Posterior cingulate gyrus (tissue), 11 donors: Measurements from ENCODE around the gene CD300LD.
"Not testable (repeated sequence)": the region's sequence is repeated elsewhere in the genome, so short reads cannot be mapped to it uniquely, and the experiment has no call there.

Source experiments
- DNase-seq, 10 donors: peaks; one replicate each; pipeline versions ENCODE4 v3.0.0 to v3.0.0-alpha.2; 2020 to 2021; ENCODE audit warnings: mixed read lengths in 3 of 10
- intact Hi-C: fragments of 100-400 bp; cut with DNase I; formaldehyde crosslinking; loops from one replicate; pipeline ENCODE4 v1.15.1; 2023

Gene CD300LD

GRCh38 chr17:74592087-74592990, at the start of gene CD300LD:
TSS of gene CD300LD (minus strand) at chr17:74592283. CDS start at chr17:74592202, 81 bp downstream.
- intact Hi-C loops: no loop called here
- no peak for DNase-seq

DNA sequence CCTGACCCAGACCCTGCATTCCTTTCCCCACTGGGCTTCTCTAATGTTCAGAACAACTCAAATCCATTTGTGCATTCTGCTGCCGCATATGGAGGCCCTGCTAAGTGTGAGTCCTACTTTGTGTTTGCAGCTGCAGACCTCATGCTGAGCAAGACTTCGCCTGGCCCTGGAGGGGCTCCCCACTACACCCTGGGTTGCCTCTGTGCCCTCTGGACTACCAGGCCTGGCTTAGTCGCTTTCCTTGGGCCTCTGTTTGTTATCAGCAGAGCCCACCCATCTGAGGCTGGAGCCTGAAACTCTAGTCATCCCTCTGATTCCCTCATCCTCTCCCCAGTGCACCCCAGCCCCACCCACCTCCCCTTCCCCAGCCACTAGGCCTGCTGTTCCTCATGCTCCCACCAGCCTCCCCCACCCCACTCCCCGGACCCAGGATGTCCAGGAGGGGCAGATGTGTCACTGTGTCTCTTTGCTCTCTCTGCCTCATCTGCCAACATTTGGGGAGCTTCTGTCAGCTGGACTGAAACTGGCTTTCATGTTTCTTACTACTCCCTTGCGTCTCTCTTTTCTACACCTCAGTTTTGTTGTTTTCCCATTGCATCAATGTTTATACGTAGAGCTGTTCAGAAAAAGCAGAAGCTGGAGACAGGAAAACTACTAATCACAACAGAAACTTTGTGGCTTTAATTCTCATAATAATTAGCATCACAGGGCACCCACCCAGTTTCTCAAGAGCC, 49.3 kb upstream of the CD300LD start:
- intact Hi-C loops: no loop called here
- peak in 1 of 10 donors; percentile 59 for DNase-seq

GRCh38 chr17:74639704-74640151, 47.6 kb upstream of the CD300LD start:
- intact Hi-C loops: no loop called here
- no peak for DNase-seq

DNA sequence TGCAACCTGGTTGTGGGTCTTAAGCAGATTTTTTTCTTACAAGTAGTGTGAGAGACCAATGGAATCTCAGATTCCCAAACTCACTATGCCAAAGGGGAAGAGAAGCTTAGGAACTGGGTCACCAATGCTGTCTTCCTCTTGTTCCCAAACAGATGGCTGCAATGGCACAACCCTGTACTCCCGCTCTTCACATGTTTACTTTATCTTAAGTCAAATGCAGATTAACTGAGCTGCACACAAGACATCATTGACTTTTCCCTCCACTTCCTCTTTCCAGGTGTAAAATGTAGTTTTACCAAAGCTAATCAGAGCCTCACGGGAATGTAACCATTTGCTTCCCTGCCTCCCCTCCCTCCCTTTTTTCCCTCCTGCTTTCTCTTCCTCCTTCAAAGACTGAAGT, 45.8 kb upstream of the CD300LD start:
- intact Hi-C loops: no loop called here
- no peak for DNase-seq

GRCh38 chr17:74637265-74637664, 45.2 kb upstream of the CD300LD start:
- DNase-seq: peak in 1 of 10 donors; percentile 69
- intact Hi-C loops: no loop called here

- intact Hi-C loops, DNase-seq: not testable (repeated sequence)
These were observed 44.5 kb upstream of the CD300LD start for GRCh38 chr17:74636541-74637085.

- intact Hi-C loops: no loop called here
- no peak for DNase-seq
These were observed 43.3 kb upstream of the CD300LD start for GRCh38 chr17:74635418-74635817.

- intact Hi-C loops: no loop called here
- DNase-seq: no peak
These were observed 41.2 kb upstream of the CD300LD start for GRCh38 chr17:74633326-74633725.

GRCh38 chr17:74632617-74633016, 40.5 kb upstream of the CD300LD start:
- no peak for DNase-seq
- intact Hi-C loops: no loop called here

DNA sequence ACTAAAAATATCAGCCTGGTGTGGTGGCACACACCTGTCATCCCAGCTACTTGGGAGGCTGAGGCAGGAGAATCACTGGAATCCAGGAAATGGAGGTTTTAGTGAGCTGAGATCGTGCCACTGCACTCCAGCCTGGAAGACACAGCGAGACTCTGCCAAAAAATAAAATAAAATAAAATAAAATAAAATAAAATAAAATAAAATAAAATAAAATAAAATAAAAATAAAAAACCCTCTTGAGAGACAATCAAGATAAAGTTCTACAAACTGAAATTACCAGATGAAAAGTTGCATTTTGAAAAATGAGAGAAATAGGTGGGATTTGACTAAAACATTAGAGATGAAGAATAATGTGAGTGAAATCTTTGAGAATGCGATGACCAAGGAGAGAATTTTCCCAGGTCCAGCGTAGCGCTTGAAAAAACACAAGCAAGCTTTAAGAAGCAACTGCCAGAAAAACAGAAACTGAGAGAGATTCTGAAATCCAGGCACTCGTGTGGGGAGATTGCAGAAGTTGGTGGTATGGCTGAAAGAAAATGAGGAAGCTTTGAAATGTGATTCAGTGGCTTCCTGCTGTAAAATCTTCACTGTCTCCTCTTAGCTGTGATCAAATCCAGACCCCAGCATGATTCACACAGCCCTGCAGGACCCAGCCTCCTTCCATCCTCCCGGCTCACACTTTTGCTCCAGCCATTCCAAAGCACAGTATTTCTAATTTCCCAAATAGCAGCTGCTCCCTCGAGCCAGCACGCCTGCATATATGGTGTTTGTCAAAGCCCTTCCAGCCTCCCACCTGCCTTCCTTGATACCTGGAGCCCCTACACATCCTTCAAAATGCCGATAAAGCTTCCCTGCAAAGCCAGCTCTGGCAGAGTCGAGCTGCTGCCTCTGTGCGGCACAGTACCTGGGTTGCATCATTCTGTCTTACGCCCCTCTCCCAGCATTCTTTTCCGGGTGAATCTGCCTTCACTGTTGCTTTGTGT, 39.7 kb upstream of the CD300LD start:
- intact Hi-C loops: no loop called here
- DNase-seq: peak in 1 of 10 donors; percentile 61

DNA sequence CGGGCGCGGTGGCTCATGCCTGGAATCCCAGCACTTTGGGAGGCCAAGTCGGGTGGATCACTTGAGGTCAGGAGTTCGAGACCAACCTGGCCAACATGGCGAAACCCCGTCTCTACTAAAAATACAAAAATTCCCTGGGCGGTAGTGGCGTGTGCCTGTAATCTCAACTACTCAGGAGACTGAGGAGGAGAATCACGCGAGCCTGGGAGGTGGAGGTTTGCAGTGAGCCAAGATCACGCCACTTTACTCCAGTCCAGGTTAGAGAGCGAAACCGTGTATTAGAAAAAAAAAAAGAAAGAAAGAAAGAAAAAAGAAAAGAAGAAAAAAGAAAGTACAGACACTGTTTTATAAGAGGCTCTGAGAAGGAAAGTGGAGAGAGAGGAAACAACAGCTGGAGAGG, 38.2 kb upstream of the CD300LD start:
- DNase-seq: peak in 1 of 10 donors; percentile 59
- intact Hi-C loops: not testable (repeated sequence)

- intact Hi-C loops: no loop called here
- DNase-seq: no peak
These were observed 33.6 kb upstream of the CD300LD start for GRCh38 chr17:74625661-74626060.

DNA sequence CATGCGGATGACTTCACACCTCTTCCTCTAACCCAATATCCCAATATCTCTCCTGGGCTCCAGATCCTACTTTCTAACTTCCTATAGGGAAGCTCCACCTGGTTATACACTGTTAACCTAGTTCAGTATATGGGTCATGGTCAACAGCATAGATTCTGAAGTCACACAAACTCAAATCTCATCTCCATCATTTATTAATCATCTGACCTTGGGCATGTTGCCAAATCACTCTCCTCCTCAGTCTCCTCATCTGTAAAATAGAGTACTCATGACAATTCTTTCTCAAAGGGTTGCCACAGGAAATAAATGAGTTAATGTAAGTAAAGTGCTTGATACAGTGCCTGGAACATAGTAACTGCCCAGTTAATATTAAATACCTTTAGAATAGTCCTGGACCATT, 32.0 kb upstream of the CD300LD start:
- DNase-seq: no peak
- intact Hi-C loops: no loop called here

- intact Hi-C loops: no loop called here
- DNase-seq: no peak
These were observed 31.6 kb upstream of the CD300LD start, which contains the start of gene CD300E for GRCh38 chr17:74623693-74624093. TSS of gene CD300E (minus strand) at chr17:74623738. CDS start at chr17:74623621, 117 bp downstream.

DNA sequence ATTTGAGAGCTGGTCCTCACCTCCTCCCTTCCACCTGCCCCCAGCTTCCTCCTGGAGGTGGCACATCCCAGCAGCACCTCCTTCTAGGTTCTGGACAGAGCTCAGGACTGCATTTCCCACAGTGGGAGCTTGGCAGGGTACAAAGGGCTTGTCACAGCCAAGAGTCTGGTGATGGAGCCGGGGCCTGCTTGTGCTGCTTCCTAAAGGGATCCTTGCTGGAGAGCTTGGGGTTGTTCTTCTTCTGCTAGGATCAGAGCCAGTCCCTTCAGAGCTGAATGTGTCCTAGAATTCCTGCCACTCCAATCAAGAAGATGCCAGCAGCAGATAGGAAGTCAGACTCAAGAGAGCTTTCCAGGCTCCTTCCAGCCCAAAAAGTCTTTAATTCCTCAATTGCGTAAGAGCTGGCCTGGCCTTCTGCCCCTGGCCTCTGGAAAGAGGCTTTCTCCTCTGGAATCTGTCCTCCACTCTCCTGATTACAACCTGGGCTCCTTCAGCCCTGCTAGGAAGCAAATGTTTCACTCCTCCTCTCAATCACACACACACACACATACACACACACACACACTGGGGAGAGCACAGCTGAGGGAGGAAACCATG, 27.1 kb upstream of the CD300LD start:
- intact Hi-C loops: no loop called here
- peak in 2 of 10 donors; percentile 17 to 81 for DNase-seq

GRCh38 chr17:74618451-74618850, 26.4 kb upstream of the CD300LD start:
- DNase-seq: no peak
- intact Hi-C loops: no loop called here

DNA sequence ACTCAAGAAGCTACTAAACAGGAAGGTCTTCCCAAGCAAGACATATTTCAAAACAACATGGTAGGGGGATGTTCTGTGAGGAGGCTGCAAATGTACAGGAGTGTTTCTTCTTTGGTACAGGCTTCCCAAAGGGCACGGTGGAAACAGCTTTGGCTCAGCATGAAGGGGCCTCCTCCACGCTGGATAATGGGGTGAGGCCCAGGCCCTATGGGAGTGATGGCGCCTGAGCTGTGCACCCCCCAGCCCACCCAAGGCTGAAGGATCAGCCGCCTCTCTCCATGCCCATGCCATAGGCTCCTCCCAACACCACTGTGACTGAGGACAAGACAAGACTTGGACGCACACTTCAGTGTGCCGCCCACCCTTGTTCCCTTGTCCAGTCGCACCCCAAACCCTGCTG, 24.6 kb upstream of the CD300LD start:
- DNase-seq: peak in 2 of 10 donors; percentile 55 to 58

GRCh38 chr17:74612046-74612445, 20.0 kb upstream of the CD300LD start:
- no peak for DNase-seq
- intact Hi-C loops: no loop called here

More for the DNA sequence above, 24.6 kb upstream of the CD300LD start:
- intact Hi-C loops: no loop called here

DNA sequence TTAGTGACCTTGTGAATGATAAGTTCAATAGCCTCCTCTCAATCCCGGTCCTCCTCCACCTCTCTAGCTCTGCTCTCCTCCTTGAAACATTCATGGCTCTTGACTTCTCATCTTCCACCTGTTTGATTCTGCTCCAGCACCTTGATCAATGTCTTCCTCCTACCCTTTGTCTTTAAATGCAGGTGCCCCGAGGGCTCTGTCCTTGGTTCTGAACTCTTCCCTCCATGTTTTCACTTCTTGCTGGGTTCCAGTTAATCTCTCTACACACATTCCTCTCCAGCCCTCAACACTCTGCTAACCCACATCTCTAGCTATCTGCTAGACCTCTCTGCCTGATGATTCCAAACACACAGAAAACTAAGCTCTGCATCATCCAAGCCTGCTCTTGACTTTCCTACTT, 18.0 kb upstream of the CD300LD start:
- DNase-seq: no peak
- intact Hi-C loops: no loop called here
